MM.1S (cell line): ENCODE data around the gene MFGE8.

Source experiments
- DNase-seq: peaks from one replicate; pipeline ENCODE4 v3.0.0-alpha.2; 2015
- H2AFZ ChIP-seq: fragments of 300-600 bp; sonication (generic); 2 replicates; pipeline ENCODE4 v1.6.0; 2016; ENCODE audit warnings: antibody characterized with exemption, low read length
- H3F3A ChIP-seq: fragments of 300-600 bp; sonication (generic); 2 replicates; pipeline ENCODE4 v1.6.1; 2016; ENCODE audit warnings: mild to moderate bottlenecking, antibody characterized with exemption, low read length, moderate library complexity, mixed read lengths; ENCODE audit not compliant: insufficient read depth
- H3K27ac ChIP-seq: fragments of 300-600 bp; sonication (generic); 2 replicates; pipeline ENCODE4 v1.5.1; 2016; ENCODE audit warnings: mild to moderate bottlenecking, low read length
- H3K27me3 ChIP-seq: fragments of 300-600 bp; sonication (generic); replicated peaks from 2 replicates; pipeline ENCODE4 v1.6.0; 2016; ENCODE audit warnings: low read length; ENCODE audit not compliant: insufficient read depth
- H3K36me3 ChIP-seq: fragments of 300-600 bp; sonication (generic); replicated peaks from 2 replicates; pipeline ENCODE4 v1.6.1; 2016; ENCODE audit warnings: mild to moderate bottlenecking, low read length, mixed read lengths; ENCODE audit not compliant: insufficient read depth
- H3K4me1 ChIP-seq: fragments of 300-600 bp; sonication (generic); 2 replicates; pipeline ENCODE4 v1.6.1; 2016; ENCODE audit warnings: low read length, mixed read lengths
- H3K4me2 ChIP-seq: fragments of 300-600 bp; sonication (generic); 2 replicates; pipeline ENCODE4 v1.6.0; 2016; ENCODE audit warnings: low read depth, low read length
- H3K4me3 ChIP-seq: fragments of 300-600 bp; sonication (generic); 2 replicates; pipeline ENCODE4 v1.5.1; 2016; ENCODE audit warnings: low read length, mixed read lengths
- H3K79me2 ChIP-seq: fragments of 300-600 bp; sonication (generic); 2 replicates; pipeline ENCODE4 v1.6.1; 2016; ENCODE audit warnings: mixed run types, low read length, mixed read lengths
- H3K9ac ChIP-seq: fragments of 300-600 bp; sonication (generic); 2 replicates; pipeline ENCODE4 v1.6.1; 2016; ENCODE audit warnings: low read length, mixed read lengths
- H3K9me2 ChIP-seq: fragments of 300-600 bp; sonication (generic); replicated peaks from 2 replicates; pipeline ENCODE4 v1.6.1; 2016; ENCODE audit warnings: mild to moderate bottlenecking, low read length, mixed read lengths; ENCODE audit not compliant: insufficient read depth
- H3K9me3 ChIP-seq: fragments of 300-600 bp; sonication (generic); replicated peaks from 2 replicates; pipeline ENCODE4 v1.6.1; 2016; ENCODE audit warnings: mild to moderate bottlenecking, low read length, mixed read lengths; ENCODE audit not compliant: insufficient read depth
- H4K20me1 ChIP-seq: fragments of 300-600 bp; sonication (generic); 2 replicates; pipeline ENCODE4 v1.6.1; 2016; ENCODE audit warnings: mild to moderate bottlenecking, low read length, moderate library complexity, mixed read lengths; ENCODE audit not compliant: insufficient read depth
- CTCF ChIP-seq: fragments of 300-600 bp; sonication (generic); IDR thresholded peaks from 2 replicates; pipeline ENCODE4 v1.5.1; 2016; ENCODE audit warnings: antibody characterized with exemption, low read length, mixed read lengths
- EZH2 ChIP-seq: fragments of 300-600 bp; sonication (generic); optimal IDR thresholded peaks from 2 replicates; pipeline ENCODE3; 2017; ENCODE audit warnings: low read depth, mild to moderate bottlenecking, antibody characterized with exemption, low read length, mixed read lengths
- EZH2phosphoT487 ChIP-seq: fragments of 300-600 bp; sonication (generic); IDR thresholded peaks from 2 replicates; pipeline ENCODE4 v1.6.1; 2018; ENCODE audit warnings: antibody characterized with exemption, low read length

Gene MFGE8

GRCh38 chr15:88880944-88881740 is 32.0 kb downstream of the MFGE8 start:
- no peak overlapping the region for H3K4me3 ChIP-seq
- H4K20me1 ChIP-seq, result no peaks in the 10 kb centered on the region
- H2AFZ ChIP-seq, result no peak overlapping the region
- no peaks in the 10 kb centered on the region for H3K9me3 ChIP-seq
- H3K4me1 ChIP-seq, result no peaks in the 10 kb centered on the region
- no peaks in the 10 kb centered on the region for H3K79me2 ChIP-seq
- H3K36me3 ChIP-seq, result no peaks in the 10 kb centered on the region
- H3K27ac ChIP-seq, result no peak overlapping the region
- H3K9me2 ChIP-seq, result no peaks in the 10 kb centered on the region
- DNase-seq, result no peak
- H3F3A ChIP-seq, result no peaks in the 10 kb centered on the region
- no peak for TF ChIP-seq EZH2
- H3K9ac ChIP-seq, result no peak overlapping the region
- H3K4me2 ChIP-seq, result no peak overlapping the region
- no peaks in the 10 kb centered on the region for H3K27me3 ChIP-seq

GRCh38 chr15:88878720-88879184 is 34.4 kb downstream of the MFGE8 start:
- Histone ChIP-seq H3K4me3 (no peak overlapping the region), H3K9ac (no peak overlapping the region), H3K4me1 (no peaks in the 10 kb centered on the region), H3K36me3 (no peaks in the 10 kb centered on the region), H2AFZ (0 out of 2 replicates have a peak overlapping the region, but pooled peaks have one; percentile 4), H3K9me2 (no peaks in the 10 kb centered on the region), H3K9me3 (no peaks in the 10 kb centered on the region), H3K79me2 (no peaks in the 10 kb centered on the region), H3K4me2 (peak overlapping the region; percentile 10; the same call in 1 of the 2 replicates), H3K27ac (no peak overlapping the region), H3F3A (no peaks in the 10 kb centered on the region), H4K20me1 (no peaks in the 10 kb centered on the region), H3K27me3 (no peaks in the 10 kb centered on the region; the same call in 1 of the 2 replicates)
- TF ChIP-seq EZH2, result no peak
- peak; percentile 92 for TF ChIP-seq CTCF
- DNase-seq, result peak; percentile 67

- DNase-seq, result no peak
These were observed 35.3 kb downstream of the MFGE8 start for GRCh38 chr15:88877906-88878305.

More at GRCh38 chr15:88877906-88878305, 35.3 kb downstream of the MFGE8 start:
- H3F3A ChIP-seq, result no peaks in the 10 kb centered on the region
- H2AFZ ChIP-seq, result no peak overlapping the region
- no peaks in the 10 kb centered on the region for H3K9me3 ChIP-seq
- no peaks in the 10 kb centered on the region for H3K4me1 ChIP-seq
- H4K20me1 ChIP-seq, result no peaks in the 10 kb centered on the region
- no peak overlapping the region for H3K4me3 ChIP-seq
- TF ChIP-seq EZH2 (no peak), CTCF (no peak), EZH2phosphoT487 (no peak)
- no peak overlapping the region for H3K9ac ChIP-seq
- no peaks in the 10 kb centered on the region for H3K79me2 ChIP-seq
- no peak overlapping the region for H3K4me2 ChIP-seq
- H3K9me2 ChIP-seq, result no peaks in the 10 kb centered on the region
- no peak overlapping the region for H3K27ac ChIP-seq
- no peaks in the 10 kb centered on the region for H3K36me3 ChIP-seq
- no peaks in the 10 kb centered on the region; the same call in 1 of the 2 replicates for H3K27me3 ChIP-seq
